GM19452 (cell line): ENCODE data around the gene GYS2.
A peak's percentile ranks its signal among the peaks of the same experiment; 100 is the strongest.

Experiments
- ATAC-seq: cut with Tn5 transposase; IDR thresholded peaks from one replicate; pipeline ENCODE4 v1.9.1; 2021; ENCODE audit not compliant: unreplicated experiment

Gene GYS2

GRCh38 chr12:21559855-21560569 is 44.6 kb downstream of the GYS2 start:
- no peak for ATAC-seq

GRCh38 chr12:21558100-21558679 is 46.5 kb downstream of the GYS2 start:
- ATAC-seq: no peak

- no peak for ATAC-seq
Observed at GRCh38 chr12:21553329-21553675, 51.3 kb downstream of the GYS2 start.

GRCh38 chr12:21552635-21553328 is 51.9 kb downstream of the GYS2 start:
- no peak for ATAC-seq

GRCh38 chr12:21551841-21552465 is 52.7 kb downstream of the GYS2 start:
- ATAC-seq: no peak

GRCh38 chr12:21547437-21547836 is 57.2 kb downstream of the GYS2 start:
- no peak for ATAC-seq

GRCh38 chr12:21546716-21547115 is 57.9 kb downstream of the GYS2 start:
- no peak for ATAC-seq

GRCh38 chr12:21545557-21545956 is 59.1 kb downstream of the GYS2 start:
- no peak for ATAC-seq

- ATAC-seq: no peak
Observed at GRCh38 chr12:21543151-21543550, 61.5 kb downstream of the GYS2 start.

GRCh38 chr12:21542403-21542802 is 62.2 kb downstream of the GYS2 start:
- ATAC-seq: no peak

- no peak for ATAC-seq
Observed at GRCh38 chr12:21541773-21542172, 62.9 kb downstream of the GYS2 start.

- ATAC-seq: no peak
Observed at GRCh38 chr12:21539797-21540196, 64.8 kb downstream of the GYS2 start.

- no peak for ATAC-seq
Observed at GRCh38 chr12:21538061-21538653, 66.5 kb downstream of the GYS2 start.

- no peak for ATAC-seq
Observed at GRCh38 chr12:21529456-21529855, 75.2 kb downstream of the GYS2 start.

GRCh38 chr12:21528953-21529352 is 75.7 kb downstream of the GYS2 start:
- ATAC-seq: no peak

- peak; percentile 91 for ATAC-seq
Observed at GRCh38 chr12:21527451-21528180, 77.0 kb downstream of the GYS2 start.

GRCh38 chr12:21526721-21527345 is 77.8 kb downstream of the GYS2 start:
- ATAC-seq: no peak

- no peak for ATAC-seq
Observed at GRCh38 chr12:21526053-21526452, 78.6 kb downstream of the GYS2 start, which contains the start of gene SPX. TSS of gene SPX (plus strand) at chr12:21526296. CDS start at chr12:21526473, 177 bp downstream.

GRCh38 chr12:21523148-21523547 is 81.5 kb downstream of the GYS2 start:
- ATAC-seq: no peak

- no peak for ATAC-seq
Observed at GRCh38 chr12:21521541-21521940, 83.1 kb downstream of the GYS2 start.
